SU-DHL-6 (cell line): ENCODE data around the gene CCNQ.

Source experiments
- H2AFZ ChIP-seq: fragments of 200-600 bp; sonication (generic); 2 replicates; pipeline ENCODE4 v1.6.1; 2014; ENCODE audit warnings: low read depth, mild to moderate bottlenecking, moderate library complexity, mixed read lengths, antibody characterized with exemption, low read length; ENCODE audit not compliant: severe bottlenecking
- H3F3A ChIP-seq: fragments of 200-600 bp; shearing (Covaris generic); 2 replicates; pipeline ENCODE4 v1.6.0; 2016; ENCODE audit warnings: antibody characterized with exemption, mild to moderate bottlenecking; ENCODE audit not compliant: insufficient read depth
- H3K27ac ChIP-seq: fragments of 200-600 bp; sonication (generic); 2 replicates; pipeline ENCODE4 v1.5.1; 2016; ENCODE audit warnings: low read depth, mild to moderate bottlenecking, low read length, moderate library complexity, mixed read lengths
- H3K27me3 ChIP-seq: fragments of 200-600 bp; sonication (generic), shearing (Covaris generic); 2 replicates; pipeline ENCODE4 v1.6.0; 2014; ENCODE audit warnings: mild to moderate bottlenecking, low read length
- H3K36me3 ChIP-seq: fragments of 200-600 bp; sonication (generic); 2 replicates; pipeline ENCODE4 v1.6.1; 2014; ENCODE audit warnings: mild to moderate bottlenecking, low read length, mixed read lengths
- H3K4me2 ChIP-seq: fragments of 300-600, 200-600 bp; shearing (Covaris generic), sonication (generic); 2 replicates; pipeline ENCODE4 v1.6.0; 2014; ENCODE audit warnings: low read length, low read depth, mild to moderate bottlenecking; ENCODE audit not compliant: poor library complexity, severe bottlenecking
- H3K4me3 ChIP-seq: fragments of 200-600 bp; sonication (generic); 2 replicates; pipeline ENCODE4 v1.5.1; 2014; ENCODE audit warnings: antibody characterized with exemption, low read length, mild to moderate bottlenecking, mixed read lengths; ENCODE audit not compliant: insufficient read depth, poor library complexity, severe bottlenecking
- H3K79me2 ChIP-seq: fragments of 200-600 bp; sonication (generic); 2 replicates; pipeline ENCODE4 v1.6.1; 2014; ENCODE audit warnings: mild to moderate bottlenecking, low read length, moderate library complexity; ENCODE audit not compliant: insufficient read depth
- H3K9ac ChIP-seq: fragments of 200-600 bp; sonication (generic); 2 replicates; pipeline ENCODE4 v1.7.0; 2014; ENCODE audit warnings: mild to moderate bottlenecking, low read length
- H3K9me2 ChIP-seq: fragments of 200-600 bp; sonication (generic); replicated peaks from 2 replicates; pipeline ENCODE4 v1.6.1; 2014; ENCODE audit warnings: low read length; ENCODE audit not compliant: insufficient read depth
- H3K9me3 ChIP-seq: fragments of 200-600 bp; sonication (generic); 2 replicates; pipeline ENCODE4 v1.6.1; 2014; ENCODE audit warnings: low read length, mixed read lengths; ENCODE audit not compliant: insufficient read depth
- H4K20me1 ChIP-seq: fragments of 200-600 bp; sonication (generic); 2 replicates; pipeline ENCODE4 v1.6.1; 2014; ENCODE audit warnings: low read depth, mild to moderate bottlenecking, antibody characterized with exemption, low read length, moderate library complexity, mixed read lengths
- EZH2phosphoT487 ChIP-seq: fragments of 200-600 bp; sonication (generic), shearing (Covaris generic); conservative IDR thresholded peaks from 2 replicates; pipeline ENCODE4 v1.6.1; 2018; ENCODE audit warnings: mild to moderate bottlenecking, antibody characterized with exemption, low read length, moderate library complexity, mixed read lengths
- TF ChIP-seq, protein P1 (sequence below): fragments of 200-600 bp; sonication (generic); IDR thresholded peaks from one replicate; pipeline ENCODE4 v1.5.1; 2017; ENCODE audit warnings: antibody characterized with exemption, mild to moderate bottlenecking, low read length, moderate library complexity; ENCODE audit not compliant: insufficient read depth, poor library complexity, severe bottlenecking

Gene CCNQ

GRCh38 chrX:153598541-153599191, at the start of gene CCNQ:
CCNQ (minus strand) TSS chrX:153599139; CDS start chrX:153599073, 66 bp downstream.
- H2AFZ ChIP-seq = peak within 1 kb of the TSS; percentile 99
- peak within 1 kb of the TSS; percentile 75 for H3K9ac ChIP-seq
- H3K27me3 ChIP-seq = no peaks in the 10 kb centered on the region
- peak within 1 kb of the TSS; percentile 66 for H3K4me3 ChIP-seq
- no peaks in the 10 kb centered on the region for H3K9me3 ChIP-seq
- TF ChIP-seq, protein P1, sequence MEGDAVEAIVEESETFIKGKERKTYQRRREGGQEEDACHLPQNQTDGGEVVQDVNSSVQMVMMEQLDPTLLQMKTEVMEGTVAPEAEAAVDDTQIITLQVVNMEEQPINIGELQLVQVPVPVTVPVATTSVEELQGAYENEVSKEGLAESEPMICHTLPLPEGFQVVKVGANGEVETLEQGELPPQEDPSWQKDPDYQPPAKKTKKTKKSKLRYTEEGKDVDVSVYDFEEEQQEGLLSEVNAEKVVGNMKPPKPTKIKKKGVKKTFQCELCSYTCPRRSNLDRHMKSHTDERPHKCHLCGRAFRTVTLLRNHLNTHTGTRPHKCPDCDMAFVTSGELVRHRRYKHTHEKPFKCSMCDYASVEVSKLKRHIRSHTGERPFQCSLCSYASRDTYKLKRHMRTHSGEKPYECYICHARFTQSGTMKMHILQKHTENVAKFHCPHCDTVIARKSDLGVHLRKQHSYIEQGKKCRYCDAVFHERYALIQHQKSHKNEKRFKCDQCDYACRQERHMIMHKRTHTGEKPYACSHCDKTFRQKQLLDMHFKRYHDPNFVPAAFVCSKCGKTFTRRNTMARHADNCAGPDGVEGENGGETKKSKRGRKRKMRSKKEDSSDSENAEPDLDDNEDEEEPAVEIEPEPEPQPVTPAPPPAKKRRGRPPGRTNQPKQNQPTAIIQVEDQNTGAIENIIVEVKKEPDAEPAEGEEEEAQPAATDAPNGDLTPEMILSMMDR = no peak
- no peak for TF ChIP-seq EZH2phosphoT487
- H3F3A ChIP-seq = no peaks in the 10 kb centered on the region
- H3K79me2 ChIP-seq = no peaks in the 10 kb centered on the region
- H3K9me2 ChIP-seq = no peaks in the 10 kb centered on the region
- H3K4me2 ChIP-seq = peak within 1 kb of the TSS; percentile 61
- no peaks in the 10 kb centered on the region for H4K20me1 ChIP-seq
- H3K36me3 ChIP-seq = no peaks in the 10 kb centered on the region
- no peak within 1 kb of the TSS for H3K27ac ChIP-seq

DNA sequence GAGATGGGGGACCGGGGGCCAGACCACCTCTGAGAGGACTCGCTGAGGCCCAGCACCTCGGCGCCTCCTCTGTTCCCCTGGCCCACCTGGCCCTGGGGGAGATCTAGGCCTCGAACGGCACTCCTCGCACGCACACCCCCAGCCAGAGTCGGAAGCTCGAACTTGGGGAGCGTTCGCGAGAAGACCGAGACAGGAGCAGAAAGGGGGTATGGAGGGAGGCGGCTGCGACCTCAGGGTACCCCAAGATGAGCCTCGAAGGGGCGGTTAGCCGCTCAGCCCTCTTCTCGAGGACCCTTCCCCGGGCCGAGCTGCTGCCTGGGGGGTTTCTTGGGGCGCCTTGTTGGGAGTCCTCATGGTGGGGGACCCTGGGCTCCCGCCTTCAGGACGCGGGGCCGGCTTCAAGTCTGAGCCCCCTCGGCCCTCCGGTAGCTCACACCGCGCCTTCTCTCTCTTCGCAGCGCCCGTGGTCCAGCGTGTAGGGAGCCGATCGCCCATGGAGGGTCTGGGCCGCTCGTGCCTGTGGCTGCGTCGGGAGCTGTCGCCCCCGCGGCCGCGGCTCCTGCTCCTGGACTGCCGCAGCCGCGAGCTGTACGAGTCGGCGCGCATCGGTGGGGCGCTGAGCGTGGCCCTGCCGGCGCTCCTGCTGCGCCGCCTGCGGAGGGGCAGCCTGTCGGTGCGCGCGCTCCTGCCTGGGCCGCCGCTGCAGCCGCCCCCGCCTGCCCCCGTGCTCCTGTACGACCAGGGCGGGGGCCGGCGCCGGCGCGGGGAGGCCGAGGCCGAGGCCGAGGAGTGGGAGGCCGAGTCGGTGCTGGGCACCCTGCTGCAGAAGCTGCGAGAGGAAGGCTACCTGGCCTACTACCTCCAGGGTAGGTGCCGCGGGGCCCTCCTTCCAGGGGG, 48.8 kb upstream of the CCNQ start:
- Histone ChIP-seq H3K79me2 (no peaks in the 10 kb centered on the region), H4K20me1 (no peaks in the 10 kb centered on the region), H3K9me3 (no peaks in the 10 kb centered on the region), H3K27ac (no peak overlapping the region), H3K27me3 (no peaks in the 10 kb centered on the region), H3K4me3 (no peak overlapping the region), H3F3A (no peaks in the 10 kb centered on the region), H3K9ac (no peak overlapping the region), H3K9me2 (no peaks in the 10 kb centered on the region), H3K36me3 (no peaks in the 10 kb centered on the region), H3K4me2 (no peak overlapping the region), H2AFZ (no peak overlapping the region)
- TF ChIP-seq EZH2phosphoT487 = no peak

DNA sequence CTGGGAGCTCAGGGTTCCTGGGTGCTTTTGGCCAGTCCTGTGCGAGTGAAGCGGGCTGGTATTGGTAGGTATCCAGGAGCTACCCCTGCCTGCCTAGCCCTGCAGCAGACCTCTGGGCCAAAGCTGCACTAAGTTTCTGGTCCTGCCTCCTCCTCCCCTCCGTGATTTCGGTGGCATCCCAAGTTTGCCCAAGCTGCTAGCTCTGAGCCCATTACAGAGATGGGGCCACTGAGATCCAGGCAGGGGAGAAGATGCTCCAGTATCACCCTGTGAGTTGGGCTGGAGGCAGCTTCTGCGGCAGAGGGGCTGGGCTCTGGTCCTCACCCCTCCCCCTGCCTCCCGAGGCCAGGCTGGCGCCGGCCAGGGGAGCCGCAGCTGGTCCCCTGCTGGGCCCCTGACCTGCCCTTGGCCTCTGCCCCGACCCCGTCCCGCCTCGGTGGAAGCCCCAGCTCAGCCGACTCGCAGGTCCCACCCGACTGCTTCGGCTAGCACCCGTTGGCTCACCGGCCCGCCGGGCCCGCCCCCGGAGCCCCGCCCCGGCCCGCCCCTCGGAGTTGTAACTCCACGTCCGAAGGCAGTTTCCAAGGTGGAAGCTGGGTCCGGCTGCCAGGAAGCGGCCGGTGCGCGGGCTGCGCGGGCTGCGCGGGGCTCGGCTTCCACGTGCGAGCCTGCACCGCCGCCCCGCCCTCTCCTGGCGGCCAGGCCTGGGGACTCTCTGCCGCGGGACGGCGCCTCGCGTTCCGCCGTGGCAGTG, 47.9 kb upstream of the CCNQ start, which contains the start of gene DUSP9:
Gene DUSP9, plus strand, starts transcription at position 584 of the 754 bp plus-strand sequence. CDS start 751 bp downstream, outside the sequence.
- no peaks in the 10 kb centered on the region for H3K79me2 ChIP-seq
- H3K4me2 ChIP-seq = no peak within 1 kb of the TSS
- H2AFZ ChIP-seq = no peak within 1 kb of the TSS
- H3K27ac ChIP-seq = no peak within 1 kb of the TSS
- no peaks in the 10 kb centered on the region for H3K9me3 ChIP-seq
- H3K27me3 ChIP-seq = no peaks in the 10 kb centered on the region
- no peak for TF ChIP-seq EZH2phosphoT487
- TF ChIP-seq, protein P1 = no peak
- H3F3A ChIP-seq = no peaks in the 10 kb centered on the region
- H3K9me2 ChIP-seq = no peaks in the 10 kb centered on the region
- no peaks in the 10 kb centered on the region for H4K20me1 ChIP-seq
- H3K36me3 ChIP-seq = no peaks in the 10 kb centered on the region
- H3K9ac ChIP-seq = no peak within 1 kb of the TSS
- no peak within 1 kb of the TSS for H3K4me3 ChIP-seq
